SU-DHL-6 (cell line): ENCODE results near the gene ABCB1.

ENCODE experiments used
- EZH2phosphoT487 ChIP-seq: fragments of 200-600 bp; sonication (generic), shearing (Covaris generic); conservative IDR thresholded peaks from 2 replicates; pipeline ENCODE4 v1.6.1; 2018; ENCODE audit warnings: mild to moderate bottlenecking, antibody characterized with exemption, low read length, moderate library complexity, mixed read lengths
- TF ChIP-seq, protein P1 (sequence below): fragments of 200-600 bp; sonication (generic); IDR thresholded peaks from one replicate; pipeline ENCODE4 v1.5.1; 2017; ENCODE audit warnings: antibody characterized with exemption, mild to moderate bottlenecking, low read length, moderate library complexity; ENCODE audit not compliant: insufficient read depth, poor library complexity, severe bottlenecking

- TF ChIP-seq, protein P1, sequence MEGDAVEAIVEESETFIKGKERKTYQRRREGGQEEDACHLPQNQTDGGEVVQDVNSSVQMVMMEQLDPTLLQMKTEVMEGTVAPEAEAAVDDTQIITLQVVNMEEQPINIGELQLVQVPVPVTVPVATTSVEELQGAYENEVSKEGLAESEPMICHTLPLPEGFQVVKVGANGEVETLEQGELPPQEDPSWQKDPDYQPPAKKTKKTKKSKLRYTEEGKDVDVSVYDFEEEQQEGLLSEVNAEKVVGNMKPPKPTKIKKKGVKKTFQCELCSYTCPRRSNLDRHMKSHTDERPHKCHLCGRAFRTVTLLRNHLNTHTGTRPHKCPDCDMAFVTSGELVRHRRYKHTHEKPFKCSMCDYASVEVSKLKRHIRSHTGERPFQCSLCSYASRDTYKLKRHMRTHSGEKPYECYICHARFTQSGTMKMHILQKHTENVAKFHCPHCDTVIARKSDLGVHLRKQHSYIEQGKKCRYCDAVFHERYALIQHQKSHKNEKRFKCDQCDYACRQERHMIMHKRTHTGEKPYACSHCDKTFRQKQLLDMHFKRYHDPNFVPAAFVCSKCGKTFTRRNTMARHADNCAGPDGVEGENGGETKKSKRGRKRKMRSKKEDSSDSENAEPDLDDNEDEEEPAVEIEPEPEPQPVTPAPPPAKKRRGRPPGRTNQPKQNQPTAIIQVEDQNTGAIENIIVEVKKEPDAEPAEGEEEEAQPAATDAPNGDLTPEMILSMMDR = no peak
- TF ChIP-seq EZH2phosphoT487 = no peak
Measured at GRCh38 chr7:87476179-87476557, 124.5 kb downstream of the ABCB1 start.
